Fibroblast of the aortic adventitia (primary cell): ENCODE measurements around the gene CNPY3. TPM values are rescaled to one million over a fixed set of nuclear protein-coding genes. Genes with fewer than 3 reads are reported as not detected.

Experiments used
- DNase-seq: peaks from one replicate; pipeline ENCODE4 v3.0.0-alpha.2; 2010; ENCODE audit warnings: low read depth
- H3K4me3 ChIP-seq: 2 replicates; pipeline ENCODE4 v1.5.1; 2011; ENCODE audit warnings: low read depth, mild to moderate bottlenecking, control low read depth, low read length, moderate library complexity
- total RNA-seq: library from RNA; depleted of rRNA; stranded (reverse); fragments of >200 nt; gene quantifications from 2 replicates; pipeline ENCODE4 v1.2.3, GENCODE V29; 2012; ENCODE audit warnings: low replicate concordance
- TF ChIP-seq, protein P1 (sequence below): IDR thresholded peaks from 2 replicates; pipeline ENCODE4 v1.5.1; 2011; ENCODE audit warnings: mild to moderate bottlenecking, low read length, control low read depth, inconsistent platforms; ENCODE audit not compliant: insufficient read depth

CNPY3 gene
- total RNA-seq, 1 donor: 23.2 TPM

DNA sequence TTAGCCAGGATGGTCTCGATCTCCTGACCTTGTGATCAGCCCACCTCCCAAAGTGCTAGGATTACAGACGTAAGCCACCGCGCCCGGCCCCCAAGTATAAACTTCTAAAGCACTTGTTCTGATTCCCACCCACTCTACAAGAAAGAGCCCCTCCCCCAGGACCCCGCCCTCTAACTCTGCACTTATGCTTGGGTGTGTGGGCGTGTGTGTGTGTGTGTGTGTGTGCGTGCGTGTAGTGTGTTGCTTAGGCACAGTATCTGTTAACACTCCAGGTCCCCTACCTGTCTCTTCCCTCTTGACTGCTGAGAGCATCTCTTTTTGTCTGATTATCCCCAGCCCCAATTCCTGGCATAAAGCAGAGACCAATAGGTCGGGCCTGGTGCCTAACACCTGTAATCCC lies 19.4 kb upstream of the CNPY3 start:
- H3K4me3 ChIP-seq: no peak overlapping the region
- no peak for DNase-seq
- TF ChIP-seq, protein P1, sequence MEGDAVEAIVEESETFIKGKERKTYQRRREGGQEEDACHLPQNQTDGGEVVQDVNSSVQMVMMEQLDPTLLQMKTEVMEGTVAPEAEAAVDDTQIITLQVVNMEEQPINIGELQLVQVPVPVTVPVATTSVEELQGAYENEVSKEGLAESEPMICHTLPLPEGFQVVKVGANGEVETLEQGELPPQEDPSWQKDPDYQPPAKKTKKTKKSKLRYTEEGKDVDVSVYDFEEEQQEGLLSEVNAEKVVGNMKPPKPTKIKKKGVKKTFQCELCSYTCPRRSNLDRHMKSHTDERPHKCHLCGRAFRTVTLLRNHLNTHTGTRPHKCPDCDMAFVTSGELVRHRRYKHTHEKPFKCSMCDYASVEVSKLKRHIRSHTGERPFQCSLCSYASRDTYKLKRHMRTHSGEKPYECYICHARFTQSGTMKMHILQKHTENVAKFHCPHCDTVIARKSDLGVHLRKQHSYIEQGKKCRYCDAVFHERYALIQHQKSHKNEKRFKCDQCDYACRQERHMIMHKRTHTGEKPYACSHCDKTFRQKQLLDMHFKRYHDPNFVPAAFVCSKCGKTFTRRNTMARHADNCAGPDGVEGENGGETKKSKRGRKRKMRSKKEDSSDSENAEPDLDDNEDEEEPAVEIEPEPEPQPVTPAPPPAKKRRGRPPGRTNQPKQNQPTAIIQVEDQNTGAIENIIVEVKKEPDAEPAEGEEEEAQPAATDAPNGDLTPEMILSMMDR: no peak

DNA sequence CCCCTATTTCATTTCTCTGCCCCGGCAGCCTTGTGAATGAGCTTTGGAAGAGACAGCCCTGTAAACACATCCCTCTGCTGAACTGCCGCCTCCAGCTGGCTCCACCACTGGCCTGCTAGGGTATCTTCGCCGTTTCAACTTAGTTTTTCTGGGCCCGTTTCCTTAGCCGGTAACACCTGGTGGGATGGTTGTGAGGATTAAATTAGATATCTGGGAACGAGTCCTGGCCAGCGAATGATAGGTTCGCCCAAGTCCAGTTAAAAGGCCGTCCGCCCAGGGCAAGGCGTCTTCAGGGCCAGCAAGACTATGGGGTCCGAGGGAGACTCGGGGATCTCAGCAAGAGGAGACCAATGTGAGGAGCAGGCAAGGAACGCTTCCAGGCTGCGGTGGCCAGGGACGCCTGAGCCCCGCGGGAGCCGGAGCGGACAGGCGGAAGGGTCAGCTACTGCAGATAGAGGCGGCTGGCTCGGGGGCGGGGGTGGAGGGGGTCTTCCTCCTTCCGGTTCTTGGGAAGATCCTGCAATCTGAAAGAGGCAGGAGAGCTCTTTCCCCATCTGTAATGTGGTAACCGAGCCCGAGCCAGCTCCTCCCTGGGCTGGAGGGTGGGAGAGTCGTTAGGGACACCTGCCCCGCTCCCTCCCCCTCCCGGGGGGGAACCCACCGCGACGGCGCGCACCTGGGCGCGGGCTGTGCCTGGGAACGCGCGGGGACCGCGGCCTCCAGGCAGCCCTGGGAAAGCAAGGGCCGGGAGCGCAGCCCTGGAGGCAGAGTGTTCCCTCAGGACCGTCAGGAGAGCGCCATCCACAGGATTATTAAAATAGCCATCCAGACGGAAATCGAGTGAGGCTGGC lies 17.9 kb upstream of the CNPY3 start:
- H3K4me3 ChIP-seq: no peak overlapping the region
- TF ChIP-seq, protein P1: no peak
- no peak for DNase-seq

DNA sequence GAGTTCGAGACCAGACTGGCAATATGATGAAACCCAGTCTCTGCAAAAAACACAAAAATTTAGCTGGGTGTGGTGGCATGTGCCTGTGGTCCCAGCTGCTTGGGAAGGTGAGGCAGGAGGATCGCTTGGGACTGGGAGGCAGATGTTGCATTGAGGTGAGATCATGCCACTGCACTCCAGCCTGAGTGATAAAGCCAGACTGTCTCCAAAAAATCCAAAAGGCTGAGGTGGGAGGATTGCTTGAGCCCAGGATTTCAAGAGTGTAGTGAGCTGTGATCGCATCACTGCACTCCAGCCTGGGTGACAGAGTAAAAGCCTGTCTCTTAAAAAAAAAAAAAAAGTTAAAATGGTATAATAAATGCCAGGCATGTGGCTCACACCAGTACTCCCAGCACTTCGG lies 14.7 kb upstream of the CNPY3 start:
- TF ChIP-seq, protein P1: no peak
- DNase-seq: no peak
- no peak overlapping the region for H3K4me3 ChIP-seq

DNA sequence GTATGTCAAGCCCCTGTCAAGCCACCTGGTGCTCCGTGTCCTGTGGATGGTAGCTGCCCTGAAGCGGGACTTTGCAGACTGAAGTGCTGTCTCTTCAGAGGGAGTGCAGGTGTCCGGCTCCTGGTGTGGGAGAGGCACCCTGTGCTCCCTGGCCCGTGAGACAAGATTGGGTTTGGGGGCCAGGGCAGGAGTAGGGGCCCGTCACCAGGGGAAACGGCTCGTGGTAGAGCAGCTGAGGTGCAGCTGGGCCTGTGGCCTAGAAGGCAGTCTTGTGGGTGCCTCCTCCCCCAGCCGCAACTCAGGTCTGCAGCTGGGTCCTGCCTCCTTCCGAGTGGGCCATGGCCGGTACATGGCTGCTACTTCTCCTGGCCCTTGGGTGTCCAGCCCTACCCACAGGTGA lies 13.5 kb upstream of the CNPY3 start, which contains the start of gene PTCRA:
Gene PTCRA, plus strand, starts transcription at position 322 of the 400 bp plus-strand sequence. Its CDS starts 17 bp downstream, at position 339.
- TF ChIP-seq, protein P1: no peak
- no peak within 1 kb of the TSS for H3K4me3 ChIP-seq
- DNase-seq: no peak

DNA sequence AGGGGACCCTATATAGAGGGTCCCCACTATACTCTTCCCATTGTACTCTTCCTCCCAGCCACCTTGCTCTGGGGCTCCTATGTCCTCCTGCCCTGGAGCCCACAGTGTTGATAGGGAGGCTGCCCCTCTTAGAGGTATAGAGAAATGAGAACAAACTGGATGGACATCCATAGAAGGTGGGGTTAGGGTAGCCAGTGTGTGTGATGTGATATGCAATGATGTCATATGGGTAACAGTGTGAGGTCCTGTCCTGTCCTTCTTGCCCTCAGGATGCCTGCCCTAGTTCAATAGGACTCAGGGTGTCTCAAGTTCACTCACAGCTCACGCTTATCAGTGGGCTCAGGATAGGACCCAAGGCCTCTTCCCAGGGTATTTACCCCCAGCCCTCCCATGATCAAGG lies 13.0 kb upstream of the CNPY3 start:
- TF ChIP-seq, protein P1: no peak

DNA sequence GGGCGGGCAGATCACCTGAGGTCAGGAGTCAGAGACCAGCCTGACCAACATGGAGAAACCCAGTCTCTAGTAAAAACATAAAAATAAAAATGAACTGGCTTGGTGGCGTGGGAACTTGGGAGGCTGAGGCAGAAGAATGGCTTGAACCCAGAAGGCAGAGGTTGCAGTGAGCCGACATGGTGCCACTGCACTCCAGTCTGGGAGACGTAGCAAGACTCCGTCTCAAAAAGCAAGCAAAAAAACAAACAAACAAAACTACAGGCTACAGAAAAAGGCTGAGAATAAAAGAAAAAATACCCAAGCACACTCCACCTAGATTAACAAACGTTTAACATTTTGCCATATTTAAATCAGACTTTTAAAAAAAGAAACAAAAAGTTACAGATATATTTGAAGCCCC lies 7.5 kb upstream of the CNPY3 start:
- H3K4me3 ChIP-seq: no peak overlapping the region
- TF ChIP-seq, protein P1: no peak
- no peak for DNase-seq

More for the DNA sequence above, 13.0 kb upstream of the CNPY3 start:
- no peak overlapping the region for H3K4me3 ChIP-seq
- DNase-seq: no peak
